ENCODE measurements around the gene PRPF31. TPM values are rescaled to one million over a fixed set of nuclear protein-coding genes. Genes with fewer than 3 reads are reported as not detected.
"Not testable (repeated sequence)": the region's sequence is repeated elsewhere in the genome, so short reads cannot be mapped to it uniquely, and the experiment has no call there.

Gene PRPF31
- total RNA-seq: 44.9 TPM

DNA sequence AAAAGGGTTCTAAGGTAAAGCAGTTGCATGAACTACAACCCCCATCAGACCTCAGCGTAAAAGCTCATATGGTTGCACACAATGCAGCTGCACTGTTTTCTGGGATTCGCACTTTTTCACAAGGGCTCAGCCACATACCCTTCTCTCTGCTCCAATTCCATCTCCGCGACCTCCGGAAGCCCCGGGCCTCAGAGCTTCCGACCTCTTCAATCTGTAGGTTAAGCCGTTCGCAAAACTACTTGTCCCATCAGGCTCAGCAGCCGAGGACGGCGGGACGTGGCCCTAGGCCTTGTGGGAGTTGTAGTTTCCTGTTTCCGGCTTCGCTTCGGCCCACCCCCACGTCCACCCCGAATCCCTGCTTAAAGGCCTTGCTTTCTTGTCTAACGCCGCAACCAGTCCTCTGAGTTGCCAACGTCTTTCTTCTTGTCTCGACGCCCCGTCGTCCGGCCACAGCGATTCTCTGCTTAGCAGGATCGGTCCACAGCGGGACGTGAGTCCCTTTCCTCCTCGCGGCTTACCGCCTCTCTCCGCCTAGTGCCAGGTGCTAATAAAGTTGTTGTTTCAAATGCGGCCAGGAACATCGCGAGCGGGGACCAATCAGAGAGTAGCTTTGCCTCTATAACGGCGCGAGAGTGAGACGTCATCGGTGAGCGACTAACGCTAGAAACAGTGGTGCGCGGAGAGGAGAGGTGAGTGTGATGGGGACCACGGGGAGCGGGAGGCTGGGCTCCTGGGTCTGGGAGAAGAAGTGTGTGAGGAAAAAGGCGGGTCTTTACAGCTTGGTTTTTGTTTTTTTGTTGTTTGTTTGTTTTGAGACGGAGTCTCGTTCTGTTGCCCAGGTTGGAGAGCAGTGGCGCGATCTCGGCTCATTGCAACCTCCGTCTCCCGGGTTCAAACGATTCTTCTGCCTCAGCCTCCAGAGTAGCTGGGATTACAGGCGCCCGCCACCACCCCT, at the start of gene PRPF31, which contains the start of gene TFPT:
TSS of gene PRPF31 (plus strand) at position 646 of the 955 bp plus-strand sequence. CDS start 2,525 bp downstream, outside the sequence.
TSS of gene TFPT (minus strand) at position 549 of the 955 bp plus-strand sequence. CDS start at position 161, 388 bp downstream.
- peak; percentile 99 for DNase-seq

DNA sequence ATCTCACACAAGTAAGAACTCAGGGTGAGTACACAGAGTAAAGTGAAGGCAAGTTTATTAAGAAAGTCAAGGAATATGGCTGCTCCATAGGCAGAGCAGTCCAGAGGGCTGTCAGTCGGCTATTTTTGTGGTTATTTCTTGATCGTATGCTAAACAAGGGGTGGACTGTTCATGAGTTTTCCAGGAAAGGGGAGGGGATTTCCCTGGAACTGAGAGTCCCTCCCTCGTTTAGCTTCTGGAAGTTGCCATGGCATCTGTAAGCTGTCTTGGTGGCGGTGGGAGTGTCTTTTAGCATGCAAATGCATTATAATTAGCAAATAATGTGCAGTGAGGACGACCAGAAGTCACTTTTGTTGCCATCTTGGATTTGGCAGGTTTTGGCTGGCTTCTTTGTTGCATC, 46.1 kb upstream of the PRPF31 start:
- no peak for DNase-seq

DNA sequence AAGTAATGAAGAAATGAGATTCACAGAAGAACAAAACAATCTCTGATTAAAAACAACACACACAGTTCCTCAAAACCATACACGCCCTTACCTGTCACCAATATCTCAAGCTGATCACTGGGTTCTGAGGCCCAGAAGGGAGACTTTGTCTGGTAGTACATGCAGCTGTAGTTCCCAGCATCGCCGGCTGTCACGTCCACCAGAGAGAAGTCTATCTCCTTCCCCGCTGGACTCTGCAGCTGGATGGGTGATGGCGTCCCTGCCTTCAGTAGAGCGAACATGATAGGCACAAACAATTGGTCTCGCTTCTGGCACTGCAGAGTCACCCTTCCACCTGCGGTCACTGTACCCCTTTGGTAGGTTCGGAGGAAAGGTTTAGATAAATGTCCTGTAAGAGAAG, 41.7 kb upstream of the PRPF31 start:
- no peak for DNase-seq

DNA sequence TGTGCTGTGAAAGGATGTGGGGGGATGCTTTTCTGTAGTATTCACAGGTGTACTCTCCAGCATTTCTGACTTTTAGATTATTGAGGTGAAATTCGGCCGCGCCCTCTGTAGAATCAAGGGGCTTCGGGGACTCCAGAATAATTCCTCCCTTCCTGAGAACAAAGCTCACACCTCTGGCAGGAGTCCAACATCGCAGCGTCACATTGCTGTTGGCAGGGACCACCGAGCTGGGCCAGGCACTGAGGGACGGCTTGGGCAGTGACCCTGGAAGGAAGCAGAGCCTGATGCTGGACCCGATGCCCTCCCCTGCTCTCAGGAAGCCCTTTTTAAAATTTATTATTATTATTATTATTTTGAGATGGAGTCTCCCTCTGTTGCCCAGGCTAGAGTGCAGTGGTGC, 40.7 kb upstream of the PRPF31 start:
- DNase-seq: no peak

DNA sequence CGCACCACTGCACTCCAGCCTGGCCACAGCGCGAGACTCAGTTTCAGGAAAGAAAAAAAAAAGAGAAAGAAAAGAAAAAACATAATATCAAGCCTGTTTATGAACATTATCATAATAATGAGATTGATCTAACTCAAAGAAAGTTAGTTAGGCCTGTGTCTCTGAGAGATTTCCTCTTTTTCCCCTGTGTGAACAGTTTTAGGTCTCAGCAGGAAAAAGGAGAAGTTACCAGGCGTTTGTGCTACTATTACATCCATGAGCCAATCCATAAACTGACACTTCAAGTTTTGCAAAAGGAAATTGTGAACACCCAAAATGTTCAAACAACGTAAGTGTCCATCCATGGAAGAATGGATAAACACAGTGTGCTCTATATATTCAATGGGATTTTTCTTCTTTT, 38.2 kb upstream of the PRPF31 start:
- DNase-seq: no peak

DNA sequence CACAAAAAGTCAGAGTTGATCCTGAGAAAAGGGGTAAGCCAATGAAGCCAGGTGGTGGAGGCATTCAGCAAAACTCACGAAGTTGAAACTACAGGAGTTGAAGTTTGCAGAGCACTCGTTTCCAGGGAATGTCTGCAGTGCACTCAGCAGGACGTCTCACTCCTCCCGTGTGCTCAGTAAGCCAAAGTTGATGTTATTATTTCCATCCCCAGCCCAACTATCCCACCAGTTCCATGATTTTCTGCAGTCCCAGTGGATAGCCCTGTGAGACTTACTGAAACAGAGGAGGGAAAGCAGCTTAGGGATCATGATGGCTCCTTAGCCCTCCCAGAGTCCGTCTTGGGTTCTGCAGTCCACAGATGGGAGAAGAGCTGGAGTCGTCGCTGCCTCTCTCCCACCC, 34.5 kb upstream of the PRPF31 start, which contains the start of gene TARM1:
TSS of gene TARM1 (minus strand) at position 334 of the 400 bp plus-strand sequence. CDS start at position 309, 25 bp downstream.
- DNase-seq: no peak

DNA sequence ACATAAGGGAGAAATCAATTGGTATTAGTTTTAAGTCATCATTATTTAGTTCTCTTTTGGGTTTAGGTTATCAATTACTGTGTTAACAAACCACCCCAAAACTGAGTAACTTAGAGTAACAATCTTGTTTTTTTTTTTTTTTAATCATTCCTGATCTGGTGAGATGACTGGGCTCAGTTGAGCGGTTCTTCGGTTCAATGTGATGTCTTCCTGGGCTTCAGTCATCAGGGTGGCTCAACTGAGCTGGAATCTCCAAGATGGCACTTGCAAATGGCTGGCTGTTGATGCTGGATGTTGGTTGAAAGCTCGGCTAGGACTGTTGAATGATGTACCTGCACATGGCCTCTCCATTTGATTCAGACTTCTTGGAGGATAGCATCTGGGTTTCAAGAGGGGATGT, 31.1 kb upstream of the PRPF31 start:
- no peak for DNase-seq

- DNase-seq: no peak
Measured at GRCh38 chr19:54094426-54095000, 21.0 kb upstream of the PRPF31 start.

- no peak for DNase-seq
Measured at GRCh38 chr19:54095136-54095858, 20.3 kb upstream of the PRPF31 start.

GRCh38 chr19:54095859-54096616, 19.5 kb upstream of the PRPF31 start:
- peak; percentile 41 for DNase-seq

DNA sequence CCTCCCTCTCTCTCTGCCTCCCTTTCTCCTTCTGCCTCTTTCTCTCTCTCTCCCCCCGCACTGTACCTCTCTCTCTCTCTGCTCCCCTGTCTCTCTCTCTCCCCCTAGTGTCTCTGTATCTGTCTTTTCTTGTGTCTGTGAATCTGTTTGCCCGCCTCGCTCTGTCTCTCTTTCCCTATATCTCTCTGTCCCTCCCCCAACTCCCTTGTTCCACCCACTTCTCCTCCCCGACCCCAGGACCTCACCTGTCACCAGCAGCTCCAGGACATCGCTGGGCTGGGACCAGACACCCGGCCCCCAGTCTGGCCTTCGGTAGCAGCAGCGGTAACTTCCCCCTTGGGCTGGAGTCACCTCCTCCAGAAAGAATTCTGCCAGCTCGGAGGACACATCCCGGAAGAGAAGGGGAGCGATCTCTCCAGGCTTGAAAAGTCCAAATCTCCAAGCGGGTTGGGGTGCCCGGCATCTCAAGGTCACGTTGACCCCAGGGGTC, 18.9 kb upstream of the PRPF31 start:
- DNase-seq: no peak

DNA sequence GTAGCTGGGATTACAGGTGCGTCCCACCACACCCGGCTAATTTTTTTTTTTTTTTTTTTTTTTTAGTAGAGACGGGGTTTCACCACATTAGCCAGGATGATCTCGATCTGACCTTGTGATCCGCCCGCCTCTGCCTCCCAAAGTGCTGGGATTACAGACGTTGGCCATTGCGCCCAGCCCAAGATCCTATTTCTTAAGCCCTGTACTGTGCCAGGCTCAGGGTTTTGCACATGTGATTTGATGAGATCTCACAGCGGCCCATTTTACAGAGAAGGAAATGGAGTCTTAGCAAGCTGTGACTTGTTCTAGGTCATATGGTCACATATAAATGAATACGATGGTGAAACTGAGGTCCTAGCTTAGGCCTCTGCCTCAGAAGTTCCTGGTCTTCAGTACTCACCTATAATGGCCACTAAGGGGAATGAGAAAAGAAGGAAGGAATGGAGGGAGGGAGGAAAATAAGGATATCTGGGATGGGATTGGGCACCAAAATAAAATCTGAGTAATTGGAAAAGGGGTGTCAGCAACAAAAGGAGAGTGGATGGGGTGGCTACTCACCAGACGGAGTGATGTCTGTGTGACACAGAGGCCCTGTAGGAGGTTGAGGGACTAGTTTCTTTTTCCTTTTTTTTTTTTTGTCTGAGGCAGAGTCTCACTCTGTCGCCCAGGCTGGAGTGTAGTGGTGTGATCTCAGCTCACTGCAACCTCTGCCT, 16.2 kb upstream of the PRPF31 start:
- no peak for DNase-seq

- not testable (repeated sequence) for DNase-seq
Measured at GRCh38 chr19:54099903-54100255, 15.7 kb upstream of the PRPF31 start.

DNA sequence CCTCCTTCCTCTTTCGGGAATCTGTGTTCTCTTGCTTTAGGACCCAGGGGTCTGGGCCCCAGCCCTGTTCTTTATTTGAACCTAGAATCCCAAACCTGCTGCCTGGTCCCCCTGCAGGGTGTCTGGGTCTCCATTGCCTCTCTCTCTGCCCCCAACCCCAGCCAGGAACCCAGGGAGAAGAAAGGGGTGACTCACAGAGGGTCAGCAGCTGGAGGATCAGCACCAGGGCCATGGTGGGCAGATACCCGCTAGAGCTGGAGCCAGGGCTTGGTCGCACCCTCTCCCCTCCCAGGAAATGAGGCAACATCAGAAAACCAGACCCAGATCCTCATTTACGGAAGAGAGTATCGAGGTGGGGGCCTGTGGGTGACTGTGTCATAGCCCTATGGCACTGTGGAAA, 15.0 kb upstream of the PRPF31 start, which contains the start of gene OSCAR:
TSS of gene OSCAR (minus strand) at position 243 of the 400 bp plus-strand sequence. CDS start at position 232, 11 bp downstream.
- DNase-seq: no peak

DNA sequence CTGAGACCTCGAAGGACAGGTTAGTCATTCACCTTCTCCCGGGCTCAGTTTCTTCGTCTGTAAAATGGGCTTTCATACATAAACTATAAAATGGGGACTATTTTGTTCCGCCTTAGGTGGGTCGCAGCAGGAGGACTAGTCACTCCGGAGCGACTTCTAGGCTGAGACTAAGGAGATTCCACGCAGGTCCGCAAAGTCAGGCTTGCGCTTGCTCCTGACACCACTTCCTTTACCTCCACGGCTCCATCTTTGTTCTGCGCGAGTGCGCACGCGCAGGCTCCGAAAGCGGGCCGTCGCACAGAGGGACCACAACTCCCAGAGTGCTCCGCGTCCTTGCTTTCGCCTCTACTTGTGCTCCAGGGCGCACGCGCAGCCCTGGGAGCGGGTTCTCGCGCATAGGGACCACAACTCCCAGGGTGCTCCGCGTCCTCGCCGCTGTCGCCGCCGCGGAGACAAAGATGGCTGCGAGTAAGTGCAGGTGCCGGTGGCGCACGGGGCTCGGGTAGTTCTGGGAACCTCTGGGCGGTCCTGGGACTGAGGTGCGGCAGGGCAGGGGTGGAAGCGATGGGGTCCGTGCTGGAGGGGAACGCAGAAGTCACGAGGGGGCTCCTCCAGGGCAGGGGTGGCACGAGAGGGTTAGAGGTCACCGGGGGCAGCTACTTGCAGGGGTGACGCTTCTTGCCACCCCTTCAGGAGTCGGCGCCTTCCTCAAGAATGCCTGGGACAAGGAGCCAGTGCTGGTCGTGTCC, 13.0 kb upstream of the PRPF31 start, which contains the start of gene NDUFA3:
TSS of gene NDUFA3 (plus strand) at position 435 of the 749 bp plus-strand sequence. CDS start at position 459, 24 bp downstream.
- peak; percentile 100 for DNase-seq

- no peak for DNase-seq
Measured at GRCh38 chr19:54104998-54105715, 10.4 kb upstream of the PRPF31 start.

GRCh38 chr19:54105796-54106195, 9.8 kb upstream of the PRPF31 start:
- DNase-seq: no peak

GRCh38 chr19:54106716-54107115, 8.8 kb upstream of the PRPF31 start:
- no peak for DNase-seq

DNA sequence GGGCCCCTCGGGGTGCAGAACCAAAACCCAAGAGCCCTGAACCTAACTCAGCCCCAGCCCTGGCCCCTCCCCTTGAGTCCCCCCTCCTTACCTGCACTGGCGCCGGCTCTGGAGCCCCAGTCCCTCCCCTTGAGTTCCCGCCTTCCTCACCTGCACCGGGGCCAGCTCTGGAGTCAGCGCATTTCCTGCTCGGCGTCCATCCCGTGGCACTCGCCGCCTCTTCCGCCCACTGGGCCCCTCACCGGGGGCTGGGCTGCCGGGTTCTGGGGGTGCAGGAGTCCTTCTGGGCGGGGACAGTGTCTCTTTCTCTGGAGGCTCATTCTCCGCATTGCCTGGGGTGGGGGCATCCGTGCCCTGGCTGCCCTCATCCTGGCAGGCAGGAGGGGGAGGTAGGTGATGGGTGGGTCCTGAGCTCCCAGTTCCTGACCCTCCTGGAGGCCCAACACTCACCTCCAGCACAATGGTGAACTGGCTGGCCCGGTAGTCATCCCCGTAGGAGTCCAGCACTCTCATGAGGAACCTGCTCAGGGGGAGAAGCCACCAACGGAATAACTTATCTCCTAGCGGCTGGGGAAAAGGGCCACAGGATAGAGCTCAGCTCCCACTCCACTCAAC, 7.6 kb upstream of the PRPF31 start:
- no peak for DNase-seq
